ENCODE data around the gene BAZ2B.

GRCh38 chr2:159468257-159468656, 148.1 kb downstream of the BAZ2B start:
- TF ChIP-seq CTCF (IDR thresholded peaks at IDR 0.05; ENCODE audit: low read length) = no peak
- no peak for TF ChIP-seq EZH2phosphoT487 (IDR thresholded peaks at IDR 0.05; ENCODE audit: low read length)

All from MM.1S (cell line).